Osteocyte (in vitro differentiated cells): ENCODE measurements around the gene DNAI4. TPM values are rescaled to one million over a fixed set of nuclear protein-coding genes. Genes with fewer than 3 reads are reported as not detected.

Experiments used
- DNase-seq: peaks from one replicate; pipeline ENCODE4 v3.0.0; 2021; ENCODE audit warnings: mixed read lengths; ENCODE audit not compliant: unreplicated experiment; ENCODE audit errors: extremely low spot score
- H3K27ac Mint-ChIP-seq: one replicate; pipeline ENCODE4 v1.8.0; 2021; ENCODE audit warnings: mild to moderate bottlenecking, mixed read lengths; ENCODE audit not compliant: unreplicated experiment
- H3K27me3 Mint-ChIP-seq: one replicate; pipeline ENCODE4 v1.8.0; 2021; ENCODE audit warnings: mixed read lengths; ENCODE audit not compliant: unreplicated experiment
- H3K36me3 Mint-ChIP-seq: one replicate; pipeline ENCODE4 v1.8.0; 2021; ENCODE audit warnings: mixed read lengths; ENCODE audit not compliant: unreplicated experiment
- H3K4me1 Mint-ChIP-seq: one replicate; pipeline ENCODE4 v1.8.0; 2021; ENCODE audit warnings: mixed read lengths; ENCODE audit not compliant: unreplicated experiment
- H3K4me3 Mint-ChIP-seq: one replicate; pipeline ENCODE4 v1.8.0; 2021; ENCODE audit warnings: mild to moderate bottlenecking, moderate library complexity, mixed read lengths; ENCODE audit not compliant: unreplicated experiment
- H3K9me3 Mint-ChIP-seq: one replicate; pipeline ENCODE4 v1.8.0; 2021; ENCODE audit warnings: mixed read lengths; ENCODE audit not compliant: unreplicated experiment
- total RNA-seq: library from RNA; stranded (reverse); gene quantifications from 2 replicates; pipeline ENCODE4 v1.2.1, GENCODE V29; 2021
- TF ChIP-seq, protein P1 (sequence below): fragments of 200-600 bp; sonication (generic); IDR thresholded peaks from 2 replicates; pipeline ENCODE4 v1.5.0; 2021; ENCODE audit warnings: antibody characterized with exemption, mild to moderate bottlenecking, moderate library complexity

DNAI4 gene
- total RNA-seq, 1 donor from 2014 or later: 8.9 TPM

DNA sequence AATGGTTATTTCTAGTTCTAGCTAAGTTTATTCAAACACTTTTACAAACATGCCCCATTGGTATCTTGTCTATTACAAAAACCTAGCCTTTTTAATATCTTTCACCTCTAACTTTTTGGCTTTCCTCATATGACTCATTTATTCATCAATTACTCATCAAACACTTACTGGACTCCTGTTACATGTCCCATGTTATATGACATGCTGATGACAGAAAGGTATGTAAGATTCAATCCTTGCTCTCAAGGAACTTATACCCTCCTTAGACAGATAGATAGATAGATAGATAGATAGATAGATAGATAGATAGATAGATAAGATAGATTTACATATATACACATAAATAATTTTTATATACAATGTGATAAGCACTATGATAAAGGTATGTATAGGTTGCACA is 89.7 kb downstream of the DNAI4 start:
- Mint-ChIP-seq H3K36me3 (peaks cover 2% of the 10 kb centered on the region), H3K27me3 (no peaks in the 10 kb centered on the region), H3K27ac (no peak overlapping the region), H3K4me3 (no peak overlapping the region), H3K4me1 (no peaks in the 10 kb centered on the region), H3K9me3 (no peaks in the 10 kb centered on the region)
- TF ChIP-seq, protein P1, sequence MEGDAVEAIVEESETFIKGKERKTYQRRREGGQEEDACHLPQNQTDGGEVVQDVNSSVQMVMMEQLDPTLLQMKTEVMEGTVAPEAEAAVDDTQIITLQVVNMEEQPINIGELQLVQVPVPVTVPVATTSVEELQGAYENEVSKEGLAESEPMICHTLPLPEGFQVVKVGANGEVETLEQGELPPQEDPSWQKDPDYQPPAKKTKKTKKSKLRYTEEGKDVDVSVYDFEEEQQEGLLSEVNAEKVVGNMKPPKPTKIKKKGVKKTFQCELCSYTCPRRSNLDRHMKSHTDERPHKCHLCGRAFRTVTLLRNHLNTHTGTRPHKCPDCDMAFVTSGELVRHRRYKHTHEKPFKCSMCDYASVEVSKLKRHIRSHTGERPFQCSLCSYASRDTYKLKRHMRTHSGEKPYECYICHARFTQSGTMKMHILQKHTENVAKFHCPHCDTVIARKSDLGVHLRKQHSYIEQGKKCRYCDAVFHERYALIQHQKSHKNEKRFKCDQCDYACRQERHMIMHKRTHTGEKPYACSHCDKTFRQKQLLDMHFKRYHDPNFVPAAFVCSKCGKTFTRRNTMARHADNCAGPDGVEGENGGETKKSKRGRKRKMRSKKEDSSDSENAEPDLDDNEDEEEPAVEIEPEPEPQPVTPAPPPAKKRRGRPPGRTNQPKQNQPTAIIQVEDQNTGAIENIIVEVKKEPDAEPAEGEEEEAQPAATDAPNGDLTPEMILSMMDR: no peak
- DNase-seq: no peak

DNA sequence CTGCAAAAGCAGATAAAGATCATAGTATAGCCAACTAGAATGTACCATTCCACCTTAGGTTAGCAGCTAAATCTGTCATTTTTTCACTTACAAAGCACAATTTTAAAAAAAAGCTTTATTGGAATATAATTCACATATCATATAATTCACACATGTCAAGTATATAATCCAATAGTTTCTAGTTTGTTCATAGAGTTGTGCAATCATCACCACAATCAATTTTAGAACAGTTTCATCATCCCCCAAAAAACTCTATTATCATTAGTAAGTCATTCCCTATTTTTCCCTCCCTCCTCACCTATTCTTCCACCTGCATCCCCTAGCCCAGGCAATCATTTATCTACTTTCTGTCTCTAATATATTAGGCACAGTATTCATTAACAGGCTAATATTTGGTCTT is 91.5 kb downstream of the DNAI4 start:
- no peak for DNase-seq
- H3K36me3 Mint-ChIP-seq: peaks cover 2% of the 10 kb centered on the region
- TF ChIP-seq, protein P1: no peak
- no peaks in the 10 kb centered on the region for H3K9me3 Mint-ChIP-seq
- no peaks in the 10 kb centered on the region for H3K27me3 Mint-ChIP-seq
- no peaks in the 10 kb centered on the region for H3K4me1 Mint-ChIP-seq
- H3K27ac Mint-ChIP-seq: no peak overlapping the region
- H3K4me3 Mint-ChIP-seq: no peak overlapping the region

DNA sequence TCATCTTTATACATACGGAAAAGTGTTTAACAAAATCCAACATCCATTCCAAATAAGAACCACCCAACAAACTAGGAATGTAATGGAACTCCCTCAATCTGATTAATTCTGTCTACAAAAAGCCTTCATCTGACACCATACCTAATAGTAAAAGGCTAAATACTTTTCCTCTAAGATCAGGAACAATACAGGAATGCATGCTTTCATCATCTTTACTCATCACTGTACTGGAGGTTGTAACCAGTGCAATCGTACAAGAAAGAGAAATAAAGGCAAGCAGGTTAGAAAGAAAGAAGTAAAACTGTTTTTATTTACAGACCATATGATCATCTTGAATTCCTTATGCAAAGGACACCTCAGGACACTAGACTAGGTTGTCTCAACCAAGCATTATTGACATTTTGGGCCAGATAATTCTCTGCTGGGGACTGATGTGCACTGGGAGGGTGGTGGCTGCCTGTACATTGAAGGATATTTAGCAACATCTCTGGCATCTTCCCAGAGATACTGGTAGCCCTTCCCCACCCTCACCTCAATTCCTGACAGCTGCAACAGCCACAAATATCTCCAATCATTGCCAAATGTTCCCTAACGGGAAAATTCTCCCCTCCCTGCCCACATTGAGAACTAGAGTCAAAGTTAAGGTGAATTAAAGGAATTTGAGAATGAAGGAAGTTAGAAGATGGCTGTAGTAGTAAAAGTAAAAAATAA is 93.0 kb downstream of the DNAI4 start:
- H3K27me3 Mint-ChIP-seq: no peaks in the 10 kb centered on the region
- H3K36me3 Mint-ChIP-seq: peaks cover 2% of the 10 kb centered on the region
- H3K4me1 Mint-ChIP-seq: no peaks in the 10 kb centered on the region
- DNase-seq: no peak
- no peak overlapping the region for H3K4me3 Mint-ChIP-seq
- H3K27ac Mint-ChIP-seq: no peak overlapping the region
- H3K9me3 Mint-ChIP-seq: no peaks in the 10 kb centered on the region
- TF ChIP-seq, protein P1: no peak

DNA sequence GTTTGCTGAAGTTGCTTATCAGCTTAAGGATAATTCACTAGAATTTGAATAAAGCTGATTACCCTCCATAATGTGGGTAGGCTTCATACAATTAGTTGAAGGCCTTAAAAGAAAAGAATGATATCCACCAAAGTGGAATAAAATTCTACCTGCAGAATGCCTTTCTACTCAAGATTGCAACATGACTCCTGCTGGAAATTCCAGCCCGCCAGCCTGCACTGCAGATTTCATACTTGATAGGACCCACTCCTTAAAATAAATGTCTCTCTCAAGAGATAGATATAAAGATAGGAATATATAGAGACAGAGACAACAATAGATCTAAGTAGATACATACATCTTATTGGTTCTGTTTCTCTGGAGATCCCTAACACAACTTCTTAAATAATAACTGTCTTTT is 99.9 kb downstream of the DNAI4 start:
- Mint-ChIP-seq H3K9me3 (no peaks in the 10 kb centered on the region), H3K27me3 (no peaks in the 10 kb centered on the region), H3K27ac (no peak overlapping the region), H3K4me1 (no peaks in the 10 kb centered on the region), H3K4me3 (no peak overlapping the region), H3K36me3 (peaks cover 2% of the 10 kb centered on the region)
- no peak for DNase-seq
- TF ChIP-seq, protein P1: no peak

DNA sequence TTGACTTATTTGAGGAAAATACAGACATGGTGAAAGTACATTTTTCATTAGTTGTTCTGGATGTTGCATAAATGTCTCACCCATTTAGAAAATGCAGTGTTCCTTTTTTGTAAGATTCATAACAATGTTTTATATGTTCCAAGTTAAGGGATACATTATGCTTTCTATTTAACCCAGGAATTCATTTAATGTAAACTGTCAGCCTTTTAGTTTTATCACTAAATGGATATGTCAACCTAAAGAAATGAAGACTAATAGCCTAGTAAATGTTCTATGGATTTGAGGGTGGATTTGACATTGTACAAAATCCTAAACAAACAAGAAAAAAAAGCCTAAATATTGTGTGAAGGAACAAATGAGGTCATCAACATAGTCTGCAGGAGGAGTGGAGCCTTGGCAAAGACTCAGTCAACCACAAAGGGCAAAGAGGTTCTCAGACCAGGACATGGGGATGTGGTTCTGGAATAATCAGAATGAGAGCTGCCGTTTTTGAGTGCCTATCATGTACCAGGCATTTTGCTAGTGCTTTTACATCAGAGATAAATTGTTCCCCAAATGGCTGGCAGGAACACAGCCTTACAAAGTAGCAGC is 114.8 kb downstream of the DNAI4 start:
- no peaks in the 10 kb centered on the region for H3K9me3 Mint-ChIP-seq
- no peak for DNase-seq
- no peaks in the 10 kb centered on the region for H3K4me1 Mint-ChIP-seq
- no peak overlapping the region for H3K4me3 Mint-ChIP-seq
- TF ChIP-seq, protein P1: no peak
- no peaks in the 10 kb centered on the region for H3K36me3 Mint-ChIP-seq
- H3K27me3 Mint-ChIP-seq: peaks cover 8% of the 10 kb centered on the region
- H3K27ac Mint-ChIP-seq: no peak overlapping the region
